MM.1S (cell line): ENCODE measurements around the gene PMAIP1.

Experiments
- DNase-seq: peaks from one replicate; pipeline ENCODE4 v3.0.0-alpha.2; 2015
- H2AFZ ChIP-seq: fragments of 300-600 bp; sonication (generic); 2 replicates; pipeline ENCODE4 v1.6.0; 2016; ENCODE audit warnings: antibody characterized with exemption, low read length
- H3F3A ChIP-seq: fragments of 300-600 bp; sonication (generic); 2 replicates; pipeline ENCODE4 v1.6.1; 2016; ENCODE audit warnings: mild to moderate bottlenecking, antibody characterized with exemption, low read length, moderate library complexity, mixed read lengths; ENCODE audit not compliant: insufficient read depth
- H3K27ac ChIP-seq: fragments of 300-600 bp; sonication (generic); 2 replicates; pipeline ENCODE4 v1.5.1; 2016; ENCODE audit warnings: mild to moderate bottlenecking, low read length
- H3K27me3 ChIP-seq: fragments of 300-600 bp; sonication (generic); replicated peaks from 2 replicates; pipeline ENCODE4 v1.6.0; 2016; ENCODE audit warnings: low read length; ENCODE audit not compliant: insufficient read depth
- H3K36me3 ChIP-seq: fragments of 300-600 bp; sonication (generic); replicated peaks from 2 replicates; pipeline ENCODE4 v1.6.1; 2016; ENCODE audit warnings: mild to moderate bottlenecking, low read length, mixed read lengths; ENCODE audit not compliant: insufficient read depth
- H3K4me1 ChIP-seq: fragments of 300-600 bp; sonication (generic); 2 replicates; pipeline ENCODE4 v1.6.1; 2016; ENCODE audit warnings: low read length, mixed read lengths
- H3K4me2 ChIP-seq: fragments of 300-600 bp; sonication (generic); 2 replicates; pipeline ENCODE4 v1.6.0; 2016; ENCODE audit warnings: low read depth, low read length
- H3K4me3 ChIP-seq: fragments of 300-600 bp; sonication (generic); 2 replicates; pipeline ENCODE4 v1.5.1; 2016; ENCODE audit warnings: low read length, mixed read lengths
- H3K79me2 ChIP-seq: fragments of 300-600 bp; sonication (generic); 2 replicates; pipeline ENCODE4 v1.6.1; 2016; ENCODE audit warnings: mixed run types, low read length, mixed read lengths
- H3K9ac ChIP-seq: fragments of 300-600 bp; sonication (generic); 2 replicates; pipeline ENCODE4 v1.6.1; 2016; ENCODE audit warnings: low read length, mixed read lengths
- H3K9me2 ChIP-seq: fragments of 300-600 bp; sonication (generic); replicated peaks from 2 replicates; pipeline ENCODE4 v1.6.1; 2016; ENCODE audit warnings: mild to moderate bottlenecking, low read length, mixed read lengths; ENCODE audit not compliant: insufficient read depth
- H3K9me3 ChIP-seq: fragments of 300-600 bp; sonication (generic); replicated peaks from 2 replicates; pipeline ENCODE4 v1.6.1; 2016; ENCODE audit warnings: mild to moderate bottlenecking, low read length, mixed read lengths; ENCODE audit not compliant: insufficient read depth
- H4K20me1 ChIP-seq: fragments of 300-600 bp; sonication (generic); 2 replicates; pipeline ENCODE4 v1.6.1; 2016; ENCODE audit warnings: mild to moderate bottlenecking, low read length, moderate library complexity, mixed read lengths; ENCODE audit not compliant: insufficient read depth
- CTCF ChIP-seq: fragments of 300-600 bp; sonication (generic); IDR thresholded peaks from 2 replicates; pipeline ENCODE4 v1.5.1; 2016; ENCODE audit warnings: antibody characterized with exemption, low read length, mixed read lengths
- EZH2 ChIP-seq: fragments of 300-600 bp; sonication (generic); optimal IDR thresholded peaks from 2 replicates; pipeline ENCODE3; 2017; ENCODE audit warnings: low read depth, mild to moderate bottlenecking, antibody characterized with exemption, low read length, mixed read lengths
- EZH2phosphoT487 ChIP-seq: fragments of 300-600 bp; sonication (generic); IDR thresholded peaks from 2 replicates; pipeline ENCODE4 v1.6.1; 2018; ENCODE audit warnings: antibody characterized with exemption, low read length

Gene PMAIP1

GRCh38 chr18:59907660-59908059 lies 7.9 kb downstream of the PMAIP1 start:
- no peak overlapping the region for H2AFZ ChIP-seq
- H3K27ac ChIP-seq = no peak overlapping the region
- H3K4me3 ChIP-seq = no peak overlapping the region
- H3K4me2 ChIP-seq = no peak overlapping the region
- no peaks in the 10 kb centered on the region for H3K4me1 ChIP-seq
- no peaks in the 10 kb centered on the region for H3K36me3 ChIP-seq
- no peak for DNase-seq
- no peak overlapping the region for H3K9ac ChIP-seq
- H3F3A ChIP-seq = no peaks in the 10 kb centered on the region
- no peaks in the 10 kb centered on the region for H3K79me2 ChIP-seq
- H4K20me1 ChIP-seq = no peaks in the 10 kb centered on the region
- H3K27me3 ChIP-seq = no peaks in the 10 kb centered on the region
- H3K9me2 ChIP-seq = no peaks in the 10 kb centered on the region
- no peaks in the 10 kb centered on the region for H3K9me3 ChIP-seq
- no peak for TF ChIP-seq CTCF
- no peak for TF ChIP-seq EZH2
- TF ChIP-seq EZH2phosphoT487 = no peak

GRCh38 chr18:59908799-59909198 lies 9.0 kb downstream of the PMAIP1 start:
- Histone ChIP-seq H3F3A (no peaks in the 10 kb centered on the region), H3K9ac (no peak overlapping the region), H3K4me2 (no peak overlapping the region), H3K9me2 (no peaks in the 10 kb centered on the region), H3K27ac (no peak overlapping the region), H3K4me3 (no peak overlapping the region), H3K9me3 (no peaks in the 10 kb centered on the region), H3K27me3 (no peaks in the 10 kb centered on the region), H3K4me1 (no peaks in the 10 kb centered on the region), H3K79me2 (no peaks in the 10 kb centered on the region), H2AFZ (no peak overlapping the region), H3K36me3 (no peaks in the 10 kb centered on the region), H4K20me1 (no peaks in the 10 kb centered on the region)
- TF ChIP-seq CTCF (no peak), EZH2 (no peak), EZH2phosphoT487 (no peak)
- no peak for DNase-seq

GRCh38 chr18:59909289-59910036 lies 9.7 kb downstream of the PMAIP1 start:
- no peak overlapping the region for H3K9ac ChIP-seq

GRCh38 chr18:59910967-59911366 lies 11.2 kb downstream of the PMAIP1 start:
- H3K9me2 ChIP-seq = no peaks in the 10 kb centered on the region
- no peak overlapping the region for H3K27ac ChIP-seq
- H3K4me2 ChIP-seq = no peak overlapping the region
- H3K79me2 ChIP-seq = no peaks in the 10 kb centered on the region
- no peaks in the 10 kb centered on the region for H3K36me3 ChIP-seq
- H3K27me3 ChIP-seq = no peaks in the 10 kb centered on the region
- no peaks in the 10 kb centered on the region for H3K4me1 ChIP-seq
- H3F3A ChIP-seq = no peaks in the 10 kb centered on the region
- TF ChIP-seq EZH2phosphoT487 (no peak), CTCF (no peak), EZH2 (no peak)
- H3K4me3 ChIP-seq = no peak overlapping the region
- DNase-seq = no peak
- H3K9me3 ChIP-seq = no peaks in the 10 kb centered on the region
- no peak overlapping the region for H2AFZ ChIP-seq
- H3K9ac ChIP-seq = no peak overlapping the region
- H4K20me1 ChIP-seq = no peaks in the 10 kb centered on the region

More at GRCh38 chr18:59909289-59910036, 9.7 kb downstream of the PMAIP1 start:
- H3F3A ChIP-seq = no peaks in the 10 kb centered on the region
- no peaks in the 10 kb centered on the region for H3K9me3 ChIP-seq
- H4K20me1 ChIP-seq = no peaks in the 10 kb centered on the region
- no peak overlapping the region for H3K27ac ChIP-seq
- H3K4me3 ChIP-seq = no peak overlapping the region
- no peak for TF ChIP-seq EZH2phosphoT487
- no peak for TF ChIP-seq EZH2
- H3K4me2 ChIP-seq = no peak overlapping the region
- H3K36me3 ChIP-seq = no peaks in the 10 kb centered on the region
- no peaks in the 10 kb centered on the region for H3K79me2 ChIP-seq
- H3K9me2 ChIP-seq = no peaks in the 10 kb centered on the region
- no peaks in the 10 kb centered on the region for H3K27me3 ChIP-seq
- no peak for DNase-seq
- H2AFZ ChIP-seq = no peak overlapping the region
- no peaks in the 10 kb centered on the region for H3K4me1 ChIP-seq
